Measurements from ENCODE around the gene TNIK. TPM values are rescaled to one million over a fixed set of nuclear protein-coding genes. Genes with fewer than 3 reads are reported as not detected.

Gene TNIK
- total RNA-seq, 4 donors from 2014 or later, result 32.9 to 41.7 (median 38.0) TPM

DNA sequence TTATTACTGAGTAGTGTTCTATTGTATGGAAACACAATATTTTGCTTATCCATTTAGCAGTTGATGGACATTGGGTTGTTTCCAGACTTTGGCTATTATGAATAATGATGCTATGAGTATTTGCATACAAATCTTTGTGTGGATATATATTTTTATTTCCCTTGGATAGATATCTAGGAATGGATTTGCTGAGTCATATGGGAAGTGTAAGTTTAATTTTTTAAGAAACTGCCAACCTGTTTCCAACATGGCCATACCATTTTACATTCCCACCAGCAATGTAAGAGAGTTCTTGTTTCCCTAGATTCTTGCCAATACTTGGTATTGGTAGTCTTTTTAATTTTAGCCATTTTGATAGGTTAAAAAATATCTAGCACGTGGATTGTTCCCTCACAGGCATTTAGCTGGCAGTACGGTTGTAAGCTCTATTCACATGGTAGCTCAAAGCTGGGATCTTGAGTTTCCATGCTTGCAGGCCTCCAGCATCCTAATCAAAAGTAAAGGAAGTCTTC lies 45.7 kb upstream of the TNIK start:
- Histone ChIP-seq H3K36me3 (no peaks in the 10 kb centered on the region), H3K27ac (no peak overlapping the region), H3K27me3 (no peaks in the 10 kb centered on the region), H3K4me1 (no peaks in the 10 kb centered on the region), H3K4me3 (no peak overlapping the region), H3K9me3 (no peaks in the 10 kb centered on the region)
- WGBS, 2 donors (ENCODE audit: low coverage in 1 of 2), result 86% methylated on average over 2 of the region's 2 CpGs; no CpG with 5 or more reads in 1 of the 2 donors
- no peak for ATAC-seq
- TF ChIP-seq POLR2A (IDR thresholded peaks at IDR 0.05) (no peak), EP300 (IDR thresholded peaks at IDR 0.05) (no peak), POLR2AphosphoS5 (IDR thresholded peaks at IDR 0.05) (no peak)
- TF ChIP-seq, protein P1, sequence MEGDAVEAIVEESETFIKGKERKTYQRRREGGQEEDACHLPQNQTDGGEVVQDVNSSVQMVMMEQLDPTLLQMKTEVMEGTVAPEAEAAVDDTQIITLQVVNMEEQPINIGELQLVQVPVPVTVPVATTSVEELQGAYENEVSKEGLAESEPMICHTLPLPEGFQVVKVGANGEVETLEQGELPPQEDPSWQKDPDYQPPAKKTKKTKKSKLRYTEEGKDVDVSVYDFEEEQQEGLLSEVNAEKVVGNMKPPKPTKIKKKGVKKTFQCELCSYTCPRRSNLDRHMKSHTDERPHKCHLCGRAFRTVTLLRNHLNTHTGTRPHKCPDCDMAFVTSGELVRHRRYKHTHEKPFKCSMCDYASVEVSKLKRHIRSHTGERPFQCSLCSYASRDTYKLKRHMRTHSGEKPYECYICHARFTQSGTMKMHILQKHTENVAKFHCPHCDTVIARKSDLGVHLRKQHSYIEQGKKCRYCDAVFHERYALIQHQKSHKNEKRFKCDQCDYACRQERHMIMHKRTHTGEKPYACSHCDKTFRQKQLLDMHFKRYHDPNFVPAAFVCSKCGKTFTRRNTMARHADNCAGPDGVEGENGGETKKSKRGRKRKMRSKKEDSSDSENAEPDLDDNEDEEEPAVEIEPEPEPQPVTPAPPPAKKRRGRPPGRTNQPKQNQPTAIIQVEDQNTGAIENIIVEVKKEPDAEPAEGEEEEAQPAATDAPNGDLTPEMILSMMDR (IDR thresholded peaks at IDR 0.05), result no peak

GRCh38 chr3:171504376-171504775 lies 44.2 kb upstream of the TNIK start:
- no peak for ATAC-seq

DNA sequence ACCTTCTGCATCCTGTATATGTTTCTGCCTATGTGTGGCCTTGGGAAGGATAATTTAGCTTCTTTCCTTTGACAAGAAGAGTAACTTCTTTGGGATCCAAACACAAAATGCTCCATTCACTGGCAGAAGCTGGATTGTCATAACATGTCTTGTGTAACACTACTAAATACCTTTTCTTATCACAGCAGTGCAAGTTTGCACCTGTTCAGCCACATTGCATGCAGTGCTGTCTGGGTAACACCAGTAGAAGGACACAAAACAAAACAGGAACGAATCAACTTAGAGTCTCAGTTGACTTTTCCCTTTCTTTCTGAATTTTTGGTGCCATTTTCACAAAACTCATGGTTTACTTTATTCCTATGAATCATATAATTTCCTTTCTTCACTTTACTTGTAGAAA lies 43.6 kb upstream of the TNIK start:
- Histone ChIP-seq H3K4me3 (no peak overlapping the region), H3K9me3 (no peaks in the 10 kb centered on the region), H3K27me3 (no peaks in the 10 kb centered on the region), H3K36me3 (no peaks in the 10 kb centered on the region), H3K27ac (no peak overlapping the region), H3K4me1 (no peaks in the 10 kb centered on the region)
- WGBS, 2 donors (ENCODE audit: low coverage in 1 of 2), result 86% methylated on average over 1 of the region's 1 CpG; no CpG with 5 or more reads in 1 of the 2 donors
- no peak for TF ChIP-seq POLR2AphosphoS5 (IDR thresholded peaks at IDR 0.05)
- no peak for TF ChIP-seq POLR2A (IDR thresholded peaks at IDR 0.05)
- TF ChIP-seq, protein P1 (IDR thresholded peaks at IDR 0.05), result no peak
- TF ChIP-seq EP300 (IDR thresholded peaks at IDR 0.05), result no peak
- no peak for ATAC-seq

More at GRCh38 chr3:171504376-171504775, 44.2 kb upstream of the TNIK start:
- 50 to 74% methylated on average over 2 of the region's 2 CpGs for WGBS, 2 donors (ENCODE audit: low coverage in 1 of 2)
- Histone ChIP-seq H3K36me3 (no peaks in the 10 kb centered on the region), H3K4me3 (no peak overlapping the region), H3K27ac (no peak overlapping the region), H3K9me3 (no peaks in the 10 kb centered on the region), H3K4me1 (no peaks in the 10 kb centered on the region), H3K27me3 (no peaks in the 10 kb centered on the region)
- TF ChIP-seq, protein P1 (IDR thresholded peaks at IDR 0.05), result no peak
- TF ChIP-seq POLR2AphosphoS5 (IDR thresholded peaks at IDR 0.05) (no peak), EP300 (IDR thresholded peaks at IDR 0.05) (no peak), POLR2A (IDR thresholded peaks at IDR 0.05) (no peak)

GRCh38 chr3:171498921-171499320 lies 38.7 kb upstream of the TNIK start:
- WGBS, 2 donors (ENCODE audit: low coverage in 1 of 2), result 33 to 41% methylated on average over 1 of the region's 1 CpG
- no peaks in the 10 kb centered on the region for H3K36me3 ChIP-seq
- H3K4me3 ChIP-seq, result no peak overlapping the region
- no peaks in the 10 kb centered on the region for H3K4me1 ChIP-seq
- TF ChIP-seq EP300 (IDR thresholded peaks at IDR 0.05) (no peak), POLR2AphosphoS5 (IDR thresholded peaks at IDR 0.05) (no peak), POLR2A (IDR thresholded peaks at IDR 0.05) (no peak)
- TF ChIP-seq, protein P1 (IDR thresholded peaks at IDR 0.05), result no peak
- H3K27ac ChIP-seq, result no peak overlapping the region
- no peak for ATAC-seq
- H3K9me3 ChIP-seq, result no peaks in the 10 kb centered on the region
- H3K27me3 ChIP-seq, result no peaks in the 10 kb centered on the region

GRCh38 chr3:171497468-171497867 lies 37.3 kb upstream of the TNIK start:
- Histone ChIP-seq H3K4me1 (no peaks in the 10 kb centered on the region), H3K4me3 (no peak overlapping the region), H3K36me3 (no peaks in the 10 kb centered on the region), H3K27me3 (no peaks in the 10 kb centered on the region), H3K27ac (no peak overlapping the region), H3K9me3 (no peaks in the 10 kb centered on the region)
- ATAC-seq, result no peak
- WGBS, 2 donors (ENCODE audit: low coverage in 1 of 2), result 100% methylated on average over 1 of the region's 1 CpG; no CpG with 5 or more reads in 1 of the 2 donors
- TF ChIP-seq, protein P1 (IDR thresholded peaks at IDR 0.05), result no peak
- TF ChIP-seq POLR2AphosphoS5 (IDR thresholded peaks at IDR 0.05) (no peak), POLR2A (IDR thresholded peaks at IDR 0.05) (no peak), EP300 (IDR thresholded peaks at IDR 0.05) (no peak)

Measured in gastroesophageal sphincter (tissue), 4 donors.